ENCODE measurements around the gene MED12L.

Gene MED12L

DNA sequence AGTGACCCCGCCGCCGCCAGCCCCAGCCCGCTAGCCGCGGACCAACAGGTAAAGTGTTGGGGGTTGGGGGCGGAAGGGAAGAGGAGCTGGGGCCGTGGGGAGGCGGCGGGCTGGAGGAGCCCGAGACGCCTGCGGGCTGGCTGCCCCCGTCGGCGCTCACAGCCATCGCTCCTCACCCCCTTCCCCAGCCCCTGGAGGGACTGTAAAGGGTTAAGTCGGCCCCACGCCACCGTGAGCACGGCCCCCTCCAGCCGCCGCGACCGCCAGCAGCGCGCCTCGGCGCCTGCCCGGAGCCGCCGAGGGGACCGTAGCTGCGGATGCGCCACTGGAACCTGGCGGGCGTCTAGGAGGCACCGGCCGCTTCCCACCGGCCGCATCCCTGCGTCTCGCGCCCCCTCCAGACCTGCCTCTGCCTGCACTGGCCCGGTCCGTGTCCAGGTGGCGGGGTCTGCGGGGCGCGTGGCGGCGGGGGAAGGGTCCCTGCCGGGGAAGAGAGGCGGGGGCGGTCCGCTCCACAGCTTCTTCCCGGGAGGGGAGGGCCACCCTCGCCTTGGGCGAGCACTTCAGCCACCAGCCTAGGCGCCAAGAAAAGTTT is 522 bp downstream of the MED12L start:
- H3K36me3 Mint-ChIP-seq (ENCODE audit: low read depth) = peaks cover 3% of the 10 kb centered on the region
- H3K27me3 Mint-ChIP-seq (ENCODE audit: low read depth) = peaks cover 44% of the 10 kb centered on the region
- H3K27ac Mint-ChIP-seq = no peak overlapping the region
- H3K9me3 Mint-ChIP-seq = no peaks in the 10 kb centered on the region
- H3K4me1 Mint-ChIP-seq = peaks cover 14% of the 10 kb centered on the region
- TF ChIP-seq CTCF (IDR thresholded peaks at IDR 0.05; ENCODE audit: unreplicated experiment in 3 of 3) = no peak
- peak overlapping the region; percentile 95 to 98 (median 97) for H3K4me3 Mint-ChIP-seq

DNA sequence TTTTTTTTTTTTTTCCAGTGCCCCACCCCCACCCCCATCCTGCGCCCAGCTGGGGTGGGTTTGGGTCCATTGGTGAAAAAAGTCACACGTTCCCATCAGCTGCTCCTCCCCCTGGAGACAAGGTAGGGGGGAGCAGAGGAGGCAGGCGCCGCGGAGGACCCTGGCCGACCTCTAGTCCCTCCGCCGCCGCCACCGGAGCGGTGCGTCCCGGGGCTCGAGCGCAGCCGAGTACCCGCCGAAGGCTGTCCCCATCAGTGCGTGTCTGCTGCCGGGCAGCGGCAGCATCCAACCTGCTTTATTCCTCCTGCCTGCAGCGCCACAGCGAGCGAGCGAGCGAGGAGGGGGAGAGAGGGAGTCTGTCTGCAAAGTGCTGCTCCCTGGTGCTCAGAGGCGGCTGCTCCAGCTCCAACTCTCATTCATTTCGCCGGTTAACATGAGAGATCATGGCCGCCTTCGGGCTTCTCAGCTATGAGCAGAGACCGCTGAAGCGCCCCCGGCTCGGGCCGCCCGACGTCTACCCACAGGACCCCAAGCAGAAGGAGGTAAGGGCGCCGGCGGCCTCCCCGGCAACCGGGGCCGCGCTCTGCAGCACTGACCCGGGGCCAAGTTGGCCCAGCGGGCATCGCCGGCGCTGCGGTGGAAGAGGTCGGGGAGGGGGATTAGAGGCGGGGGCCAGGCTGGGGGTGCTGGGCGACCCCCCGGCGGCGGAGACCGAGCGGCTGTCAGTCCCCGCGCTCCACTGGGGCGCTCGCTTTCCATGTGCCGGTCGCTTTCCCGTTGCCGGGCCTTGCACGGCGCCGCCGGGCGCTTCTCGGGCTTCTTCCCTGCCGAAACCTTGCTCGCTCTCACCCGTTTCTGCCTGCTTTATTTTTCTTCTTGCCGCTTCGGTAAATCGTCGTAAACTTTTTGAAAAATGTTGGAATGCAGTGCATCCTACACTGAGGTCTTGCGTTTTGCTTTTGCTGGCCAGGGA is 1.3 kb downstream of the MED12L start:
- peaks cover 44% of the 10 kb centered on the region for H3K27me3 Mint-ChIP-seq (ENCODE audit: low read depth)
- H3K4me3 Mint-ChIP-seq = peak overlapping the region; percentile 95 to 98 (median 97)
- TF ChIP-seq CTCF (IDR thresholded peaks at IDR 0.05; ENCODE audit: unreplicated experiment in 3 of 3) = peak; percentile 49 to 62 (median 58)
- H3K27ac Mint-ChIP-seq = peak overlapping the region; percentile 54 to 95 (median 94)
- H3K4me1 Mint-ChIP-seq = peaks cover 14% of the 10 kb centered on the region
- H3K36me3 Mint-ChIP-seq (ENCODE audit: low read depth) = peaks cover 3% of the 10 kb centered on the region
- H3K9me3 Mint-ChIP-seq = no peaks in the 10 kb centered on the region

GRCh38 chr3:151087648-151088047 is 2.2 kb downstream of the MED12L start:
- H3K36me3 Mint-ChIP-seq (ENCODE audit: low read depth) = peaks cover 3% of the 10 kb centered on the region
- no peaks in the 10 kb centered on the region for H3K9me3 Mint-ChIP-seq
- peaks cover 38% of the 10 kb centered on the region for H3K27me3 Mint-ChIP-seq (ENCODE audit: low read depth)
- H3K4me3 Mint-ChIP-seq = peak overlapping the region; percentile 89 to 98 (median 90)
- H3K4me1 Mint-ChIP-seq = peaks cover 14% of the 10 kb centered on the region
- TF ChIP-seq CTCF (IDR thresholded peaks at IDR 0.05; ENCODE audit: unreplicated experiment in 3 of 3) = no peak
- peak overlapping the region in 2 of 3 experiments; percentile 54 to 95 for H3K27ac Mint-ChIP-seq

DNA sequence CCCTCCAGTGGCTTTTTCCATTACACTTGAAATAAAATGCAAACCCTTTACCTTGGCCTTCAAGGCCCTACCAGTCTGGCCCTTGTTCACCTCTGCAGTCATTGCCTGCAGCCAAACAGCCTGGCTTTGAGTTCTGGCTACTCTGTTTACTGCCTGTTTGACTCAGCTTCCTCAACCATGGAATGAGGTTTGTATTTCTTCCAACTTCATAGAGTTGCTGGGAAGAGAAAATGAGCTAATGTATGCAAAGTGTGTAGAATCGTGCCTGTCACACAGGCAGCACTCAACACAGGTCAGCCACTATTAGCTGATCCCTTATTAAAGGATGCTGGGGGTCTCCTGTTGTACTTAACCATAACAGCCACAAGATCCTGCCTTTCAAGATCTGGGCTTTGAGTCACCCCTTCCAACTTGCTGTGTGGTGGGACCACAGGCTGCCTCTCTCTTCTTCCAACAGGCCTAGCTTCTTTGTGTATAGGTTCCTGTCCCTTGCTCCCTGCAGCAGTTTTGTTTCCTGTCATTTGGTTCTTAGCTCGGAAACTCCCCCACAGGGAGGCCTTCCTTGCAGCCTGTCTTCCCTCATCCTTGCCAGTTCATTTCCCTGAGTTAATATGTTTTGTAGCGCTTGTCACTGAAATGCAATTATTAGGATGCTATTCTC is 6.4 kb downstream of the MED12L start:
- peaks cover 3% of the 10 kb centered on the region for H3K36me3 Mint-ChIP-seq (ENCODE audit: low read depth)
- peaks cover 11% of the 10 kb centered on the region for H3K27me3 Mint-ChIP-seq (ENCODE audit: low read depth)
- TF ChIP-seq CTCF (IDR thresholded peaks at IDR 0.05; ENCODE audit: unreplicated experiment in 3 of 3) = no peak
- no peaks in the 10 kb centered on the region for H3K9me3 Mint-ChIP-seq
- no peak overlapping the region for H3K4me3 Mint-ChIP-seq
- H3K4me1 Mint-ChIP-seq = peaks cover 11% of the 10 kb centered on the region
- no peak overlapping the region for H3K27ac Mint-ChIP-seq

DNA sequence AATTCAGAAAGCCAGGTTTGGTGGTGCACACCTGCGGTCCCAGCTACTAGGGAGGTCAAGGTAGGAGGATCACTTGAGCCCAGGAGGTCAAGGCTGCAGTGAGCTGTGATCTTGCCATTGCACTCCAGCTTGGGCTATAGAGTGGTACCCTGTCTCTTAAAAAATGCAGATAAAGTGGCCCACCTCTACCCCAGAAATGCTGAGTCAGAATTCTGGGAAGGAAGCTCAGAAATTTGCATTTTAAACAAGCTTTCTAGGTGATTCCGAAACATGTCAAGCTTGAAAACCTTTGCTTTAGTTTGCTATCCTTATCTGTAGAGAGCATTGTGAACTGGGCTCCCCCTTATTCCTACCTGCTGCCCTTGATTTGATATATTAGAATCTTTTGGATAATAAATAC is 7.7 kb downstream of the MED12L start:
- Mint-ChIP-seq H3K27me3 (ENCODE audit: low read depth) (peaks cover 11% of the 10 kb centered on the region), H3K36me3 (ENCODE audit: low read depth) (peaks cover 8% of the 10 kb centered on the region), H3K9me3 (no peaks in the 10 kb centered on the region), H3K4me3 (no peak overlapping the region), H3K27ac (no peak overlapping the region), H3K4me1 (peaks cover 8% of the 10 kb centered on the region)
- no peak for TF ChIP-seq CTCF (IDR thresholded peaks at IDR 0.05; ENCODE audit: unreplicated experiment in 3 of 3)

Data from nephron (organoid).